ENCODE measurements around the gene RAP1A. TPM values are rescaled to one million over a fixed set of nuclear protein-coding genes. Genes with fewer than 3 reads are reported as not detected.
"Not testable (repeated sequence)": the region's sequence is repeated elsewhere in the genome, so short reads cannot be mapped to it uniquely, and the experiment has no call there.

RAP1A gene
- total RNA-seq, 1 experiment from 2014 or later, result 26.7 TPM

DNA sequence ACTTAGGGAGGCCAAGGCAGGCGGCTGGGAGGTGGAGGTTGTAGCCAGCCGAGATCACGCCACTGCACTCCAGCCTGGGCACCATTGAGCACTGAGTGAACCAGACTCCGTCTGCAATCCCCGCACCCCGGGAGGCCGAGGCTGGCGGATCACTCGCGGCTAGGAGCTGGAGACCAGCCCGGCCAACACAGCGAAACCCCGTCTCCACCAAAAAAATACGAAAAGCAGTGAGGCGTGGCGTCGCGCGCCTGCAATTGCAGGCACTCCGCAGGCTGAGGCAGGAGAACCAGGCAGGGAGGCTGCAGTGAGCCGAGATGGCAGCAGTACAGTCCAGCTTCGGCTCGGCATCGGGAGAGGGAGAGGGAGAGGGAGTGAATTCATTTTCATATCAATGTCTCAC, 11.1 kb upstream of the RAP1A start:
- not testable (repeated sequence) for H2BK5ac ChIP-seq (ENCODE audit: insufficient read length, low read length); H4K20me1 ChIP-seq (ENCODE audit: control insufficient read depth, insufficient read depth, insufficient read length); H2BK15ac ChIP-seq (ENCODE audit: low read depth, low read length); H3K27ac ChIP-seq (ENCODE audit: insufficient read length, low read depth, low read length); H4K5ac ChIP-seq (ENCODE audit: insufficient read length, low read depth, low read length); H3K4ac ChIP-seq (ENCODE audit: low read depth, low read length); H3K14ac ChIP-seq (ENCODE audit: insufficient read depth, low read length); H3K56ac ChIP-seq (ENCODE audit: insufficient read length, low read depth, low read length); H4K8ac ChIP-seq (replicated peaks; ENCODE audit: insufficient read length, low read depth, low read length); H3K27me3 Mint-ChIP-seq (ENCODE audit: low read depth); H3T11ph ChIP-seq (ENCODE audit: low read length); H3K27ac Mint-ChIP-seq; H3K4me1 Mint-ChIP-seq; H2BK120ac ChIP-seq (ENCODE audit: low read depth, low read length, poor library complexity, severe bottlenecking); DNase-seq; H3K9me3 ChIP-seq (ENCODE audit: control insufficient read depth, low read depth, low read length); H2BK12ac ChIP-seq (ENCODE audit: insufficient read length, low read depth, low read length); H3K4me1 ChIP-seq (ENCODE audit: insufficient read depth, low read length); H3K27me3 ChIP-seq (ENCODE audit: insufficient read depth, low read length); H3K79me1 ChIP-seq (ENCODE audit: insufficient read depth, low read depth, low read length, poor library complexity, severe bottlenecking); H3K9ac ChIP-seq (ENCODE audit: extremely low read depth, insufficient read length, low read length); H3K4me3 Mint-ChIP-seq; H3K4me2 ChIP-seq (ENCODE audit: insufficient read depth, insufficient read length, low read length); H2BK20ac ChIP-seq (ENCODE audit: low read depth, low read length, poor library complexity, severe bottlenecking); H3K79me2 ChIP-seq (ENCODE audit: insufficient read depth, low read length); H4K91ac ChIP-seq (ENCODE audit: insufficient read length, low read depth, low read length); H3K23ac ChIP-seq (ENCODE audit: insufficient read length, low read depth, low read length); H2AK5ac ChIP-seq (ENCODE audit: insufficient read length, low read length); H3K23me2 ChIP-seq (ENCODE audit: insufficient read length, low read depth, low read length, poor library complexity, severe bottlenecking); H2AFZ ChIP-seq (ENCODE audit: low read length); H3K18ac ChIP-seq (ENCODE audit: insufficient read length, low read depth, low read length)
- H3K36me3 Mint-ChIP-seq (ENCODE audit: insufficient read depth in 1 of 3, low read depth in 3 of 3), result peaks cover 0 to 15% (median 7%) of the 10 kb centered on the region in 3 experiments; a peak in 6 of 7 replicates
- no CpG with 5 or more reads among the region's 24 CpGs for WGBS (ENCODE audit: extremely low coverage, insufficient read length, low lambda C conversion rate)
- H3K9me3 Mint-ChIP-seq, result peaks cover 14 to 20% of the 10 kb centered on the region in 2 experiments
